Transverse colon (tissue), 4 donors: Measurements from ENCODE around the gene ADH1B. TPM values are rescaled to one million over a fixed set of nuclear protein-coding genes. Genes with fewer than 3 reads are reported as not detected.

Source experiments
- DNase-seq: peaks from one replicate; pipeline ENCODE4 v3.0.0-alpha.2; 2019
- H3K27ac ChIP-seq, 4 donors: fragments of 200-600 bp; sonication (generic); 2 replicates each; pipeline ENCODE4 v1.5.1; 2016 to 2018; ENCODE audit warnings: inconsistent platforms in 4 of 4
- H3K27me3 ChIP-seq: fragments of 200-600 bp; sonication (generic); 2 replicates; pipeline ENCODE4 v1.5.1; 2017; ENCODE audit warnings: inconsistent platforms
- H3K36me3 ChIP-seq, 4 donors: fragments of 200-600 bp; sonication (generic); 2 replicates each; pipeline ENCODE4 v1.5.1; 2017 to 2019; ENCODE audit warnings: inconsistent platforms in 4 of 4
- H3K4me1 ChIP-seq, 4 donors: fragments of 200-600 bp; sonication (generic); 2 replicates each; pipeline ENCODE4 v1.5.1; 2017 to 2020; ENCODE audit warnings: inconsistent platforms in 4 of 4
- H3K4me3 ChIP-seq, 4 donors: fragments of 200-600 bp; sonication (generic); 1 replicate in 1 of 4; 2 replicates in 3 of 4; pipeline versions ENCODE4 v1.5.1 to v1.6.1; 2017 to 2019; ENCODE audit warnings: inconsistent platforms in 4 of 4
- H3K9me3 ChIP-seq, 2 donors: fragments of 200-600 bp; sonication (generic); 2 replicates each; pipeline ENCODE4 v1.5.1; 2017 to 2019; ENCODE audit warnings: inconsistent platforms in 2 of 2
- EP300 ChIP-seq: sonication (generic); formaldehyde crosslinking; IDR thresholded peaks from one replicate; pipeline ENCODE4 v1.6.1; 2017; ENCODE audit warnings: antibody characterized with exemption, low read depth
- POLR2A ChIP-seq: fragments of 450-650 bp; IDR thresholded peaks from one replicate; pipeline ENCODE4 v1.6.1; 2016; ENCODE audit warnings: antibody characterized with exemption, mild to moderate bottlenecking, moderate library complexity
- POLR2AphosphoS5 ChIP-seq, 3 donors: sonication (generic); formaldehyde crosslinking; IDR thresholded peaks; one replicate each; pipeline ENCODE4 v1.6.1; 2016; ENCODE audit warnings: antibody characterized with exemption in 3 of 3
- WGBS, 2 donors: methylation state at CpG; one replicate each; pipeline ENCODE4 v1.1.5; 2018; ENCODE audit warnings: low coverage in 1 of 2; 5-methylcytosine and 5-hydroxymethylcytosine counted together
- in situ Hi-C, 4 donors: fragments of 200-750 bp; cut with MboI; loops; one replicate each; pipeline versions ENCODE4 v1.15.0 to v1.15.1; 2017; ENCODE audit warnings: low sequenced_read_pairs in 3 of 4, low pct_ligation_motif_present in 1 of 4, low pct_unique_long_range_greater_than_20kb in 1 of 4
- intact Hi-C: fragments of 100-400 bp; cut with DNase I; formaldehyde crosslinking; loops from one replicate; pipeline ENCODE4 v1.15.1; 2023; ENCODE audit warnings: low total_unique reads
- total RNA-seq, 4 donors: library from RNA; depleted of rRNA; stranded (reverse); fragments of >200 nt; gene quantifications; one replicate each; pipeline ENCODE4 v1.1.0, GENCODE V29; 2016
- TF ChIP-seq, protein P1 (sequence below), 5 experiments: fragments of 200-600 bp in 3 of 5; fragments of 450-650 bp in 2 of 5; sonication (generic) in 3 of 5; IDR thresholded peaks; 1 replicate in 2 of 5; 2 replicates in 3 of 5; pipeline ENCODE4 v1.5.1; 2016 to 2017; ENCODE audit warnings: antibody characterized with exemption in 5 of 5, inconsistent platforms in 3 of 5, mild to moderate bottlenecking in 2 of 5, moderate library complexity in 1 of 5

ADH1B gene
- total RNA-seq, 4 donors from 2014 or later = 64.3 to 318 (median 114) TPM

DNA sequence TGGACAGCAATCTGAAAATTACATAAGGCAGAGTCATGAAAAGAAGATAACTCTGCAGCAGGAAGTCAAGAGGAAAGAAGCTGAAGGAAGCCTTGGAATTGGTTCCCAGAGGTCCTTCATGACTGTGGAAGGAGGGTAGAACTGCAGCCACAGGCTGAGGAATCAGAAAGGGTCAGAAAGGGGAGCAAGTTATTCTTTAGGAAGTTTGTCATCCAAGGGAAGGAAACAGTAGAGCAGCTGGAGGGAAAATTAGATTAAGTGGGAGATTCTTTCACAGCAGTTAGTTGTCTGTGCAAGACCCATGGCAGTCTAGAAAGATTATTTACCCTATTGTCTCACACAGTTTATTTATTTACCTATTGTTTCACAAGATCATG is 40.7 kb upstream of the ADH1B start:
- H3K27ac ChIP-seq = peak overlapping the region in 2 of 4 donors; percentile 30 to 37
- no peaks in the 10 kb centered on the region for H3K27me3 ChIP-seq
- H3K4me1 ChIP-seq = peaks cover 0 to 16% (median 8%) of the 10 kb centered on the region in 4 donors
- no peak overlapping the region for H3K4me3 ChIP-seq
- H3K9me3 ChIP-seq = no peaks in the 10 kb centered on the region
- H3K36me3 ChIP-seq = no peaks in the 10 kb centered on the region
- TF ChIP-seq, protein P1, sequence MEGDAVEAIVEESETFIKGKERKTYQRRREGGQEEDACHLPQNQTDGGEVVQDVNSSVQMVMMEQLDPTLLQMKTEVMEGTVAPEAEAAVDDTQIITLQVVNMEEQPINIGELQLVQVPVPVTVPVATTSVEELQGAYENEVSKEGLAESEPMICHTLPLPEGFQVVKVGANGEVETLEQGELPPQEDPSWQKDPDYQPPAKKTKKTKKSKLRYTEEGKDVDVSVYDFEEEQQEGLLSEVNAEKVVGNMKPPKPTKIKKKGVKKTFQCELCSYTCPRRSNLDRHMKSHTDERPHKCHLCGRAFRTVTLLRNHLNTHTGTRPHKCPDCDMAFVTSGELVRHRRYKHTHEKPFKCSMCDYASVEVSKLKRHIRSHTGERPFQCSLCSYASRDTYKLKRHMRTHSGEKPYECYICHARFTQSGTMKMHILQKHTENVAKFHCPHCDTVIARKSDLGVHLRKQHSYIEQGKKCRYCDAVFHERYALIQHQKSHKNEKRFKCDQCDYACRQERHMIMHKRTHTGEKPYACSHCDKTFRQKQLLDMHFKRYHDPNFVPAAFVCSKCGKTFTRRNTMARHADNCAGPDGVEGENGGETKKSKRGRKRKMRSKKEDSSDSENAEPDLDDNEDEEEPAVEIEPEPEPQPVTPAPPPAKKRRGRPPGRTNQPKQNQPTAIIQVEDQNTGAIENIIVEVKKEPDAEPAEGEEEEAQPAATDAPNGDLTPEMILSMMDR (IDR thresholded peaks at IDR 0.05) = no peak
- TF ChIP-seq POLR2A = no peak
- no peak for TF ChIP-seq POLR2AphosphoS5 (IDR thresholded peaks at IDR 0.05)
- TF ChIP-seq EP300 = no peak
- in situ Hi-C loops = no loop called here
- intact Hi-C loops = no loop called here
- no peak for DNase-seq

DNA sequence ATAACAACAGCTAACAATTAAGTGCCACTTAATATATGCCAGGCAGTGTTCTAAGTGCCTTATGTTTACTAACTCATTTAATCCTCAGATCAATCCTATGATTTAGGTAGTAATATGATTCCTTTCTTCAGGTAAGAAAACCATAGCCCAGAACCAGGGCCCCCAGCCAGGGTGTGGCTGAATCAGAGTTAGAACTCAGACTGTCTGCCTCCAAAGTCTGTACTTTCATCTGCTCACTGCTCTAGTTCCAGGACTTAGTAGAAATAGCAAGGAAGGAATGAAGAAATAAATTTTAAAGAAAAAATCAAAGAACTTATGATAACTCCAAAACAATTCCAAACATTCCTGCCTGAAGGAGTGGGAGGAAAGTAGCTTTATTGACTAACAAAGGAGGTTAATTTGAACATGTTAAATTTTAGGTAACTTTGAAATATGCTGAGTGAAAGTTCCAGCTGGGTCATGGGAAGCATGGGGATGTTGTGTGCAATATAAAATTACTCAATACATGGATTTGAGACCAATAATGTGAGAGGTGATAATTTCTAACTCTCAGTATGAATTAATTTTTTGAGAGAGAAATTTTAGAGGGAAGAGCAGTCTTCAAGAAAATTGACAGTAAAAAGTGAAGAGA is 40.2 kb upstream of the ADH1B start:
- Histone ChIP-seq H3K36me3 (no peaks in the 10 kb centered on the region), H3K27me3 (no peaks in the 10 kb centered on the region), H3K4me3 (no peak overlapping the region), H3K27ac (peak overlapping the region in 2 of 4 donors; percentile 30 to 53), H3K4me1 (peaks cover 0 to 16% (median 8%) of the 10 kb centered on the region in 4 donors), H3K9me3 (no peaks in the 10 kb centered on the region)
- intact Hi-C loops (no loop called here), in situ Hi-C loops (no loop called here)
- no peak for DNase-seq
- no peak for TF ChIP-seq POLR2AphosphoS5 (IDR thresholded peaks at IDR 0.05)
- no peak for TF ChIP-seq POLR2A
- TF ChIP-seq, protein P1 (IDR thresholded peaks at IDR 0.05) = no peak
- no peak for TF ChIP-seq EP300

DNA sequence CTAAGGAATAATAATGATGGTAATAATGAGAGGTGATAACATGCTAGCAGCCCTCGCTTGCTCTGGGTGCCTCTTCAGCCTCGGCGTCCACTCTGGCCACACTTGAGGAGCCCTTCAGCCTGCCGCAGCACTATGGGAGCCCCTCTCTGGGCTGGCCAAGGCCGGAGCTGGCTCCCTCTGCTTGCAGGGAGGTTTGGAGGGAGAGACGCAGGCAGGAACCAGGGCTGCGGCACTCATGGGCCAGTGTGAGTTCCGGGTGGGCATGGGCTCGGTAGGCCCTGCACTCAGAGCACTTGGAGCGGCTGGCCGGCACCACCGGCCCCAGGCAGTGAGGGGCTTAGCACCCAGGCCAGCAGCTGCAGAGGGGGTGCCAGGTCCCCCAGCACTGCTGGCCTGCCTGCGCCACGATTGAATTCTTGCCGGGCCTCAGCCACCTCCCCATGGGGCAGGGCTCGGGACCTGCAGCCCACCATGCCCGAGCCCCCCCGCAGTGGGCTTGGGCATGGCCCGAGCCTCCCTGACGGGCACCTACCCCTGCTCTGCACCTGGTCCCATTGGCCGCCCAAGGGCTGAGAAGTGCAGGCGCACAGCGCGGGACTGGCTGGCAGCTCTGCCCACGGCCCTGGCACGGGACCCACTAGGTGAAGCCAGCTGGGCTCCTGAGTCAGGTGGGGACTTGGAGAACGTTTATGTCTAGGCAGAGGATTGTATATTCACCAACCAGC is 38.4 kb upstream of the ADH1B start:
- 86 to 91% methylated on average over 4 to 17 of the region's 27 CpGs for WGBS, 2 donors
- Histone ChIP-seq H3K9me3 (no peaks in the 10 kb centered on the region), H3K4me3 (no peak overlapping the region), H3K4me1 (peaks cover 0 to 16% (median 8%) of the 10 kb centered on the region in 4 donors), H3K27me3 (no peaks in the 10 kb centered on the region), H3K27ac (no peak overlapping the region), H3K36me3 (no peaks in the 10 kb centered on the region)
- intact Hi-C loops = no loop called here
- no peak for DNase-seq
- in situ Hi-C loops = no loop called here
- no peak for TF ChIP-seq POLR2A
- no peak for TF ChIP-seq EP300
- TF ChIP-seq, protein P1 (IDR thresholded peaks at IDR 0.05) = no peak
- TF ChIP-seq POLR2AphosphoS5 (IDR thresholded peaks at IDR 0.05) = no peak

DNA sequence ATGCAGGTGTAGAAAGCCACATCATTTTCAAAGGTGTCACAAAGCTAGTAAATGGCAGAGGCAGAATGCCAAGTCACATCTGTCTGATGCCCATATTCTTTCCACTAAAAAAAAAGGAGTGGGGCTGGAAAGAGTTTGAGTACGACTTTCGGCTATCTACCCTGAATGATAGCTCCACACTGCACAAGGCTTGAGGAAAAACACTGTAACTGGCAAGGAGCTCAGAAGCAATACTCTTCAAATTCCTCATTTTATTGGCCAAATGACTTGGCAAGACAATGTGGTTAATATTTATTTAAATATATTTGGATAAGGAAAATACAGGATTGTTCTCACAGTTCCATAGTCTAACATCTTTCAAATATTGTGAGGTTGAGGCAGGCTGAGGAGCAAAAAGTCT is 36.7 kb upstream of the ADH1B start:
- 29 to 33% methylated on average over 1 to 2 of the region's 2 CpGs for WGBS, 2 donors
- Histone ChIP-seq H3K27ac (peak overlapping the region in 3 of 4 donors; percentile 7 to 36 (median 33)), H3K9me3 (no peaks in the 10 kb centered on the region), H3K36me3 (no peaks in the 10 kb centered on the region), H3K27me3 (no peaks in the 10 kb centered on the region), H3K4me3 (no peak overlapping the region), H3K4me1 (peaks cover 4 to 22% (median 14%) of the 10 kb centered on the region in 4 donors)
- no peak for DNase-seq
- TF ChIP-seq POLR2AphosphoS5 (IDR thresholded peaks at IDR 0.05) (no peak), POLR2A (no peak), EP300 (no peak)
- TF ChIP-seq, protein P1 (IDR thresholded peaks at IDR 0.05) = no peak
- intact Hi-C loops (no loop called here), in situ Hi-C loops (no loop called here)
